ENCODE data around the gene NLGN1. TPM values are rescaled to one million over a fixed set of nuclear protein-coding genes. Genes with fewer than 3 reads are reported as not detected.

The NLGN1 gene
- total RNA-seq, 1 experiment from 2014 or later: 5.2 TPM

GRCh38 chr3:174193604-174194003 lies 796.1 kb downstream of the NLGN1 start:
- no peak overlapping the region for H3K4ac ChIP-seq (ENCODE audit: low read depth, low read length)
- H3K79me1 ChIP-seq (ENCODE audit: insufficient read depth, low read depth, low read length, poor library complexity, severe bottlenecking): no peaks in the 10 kb centered on the region
- H4K5ac ChIP-seq (ENCODE audit: insufficient read length, low read depth, low read length): no peak overlapping the region
- H3K56ac ChIP-seq (ENCODE audit: insufficient read length, low read depth, low read length): no peak overlapping the region
- no peaks in the 10 kb centered on the region for H3K79me2 ChIP-seq (ENCODE audit: insufficient read depth, low read length)
- H2BK5ac ChIP-seq (ENCODE audit: insufficient read length, low read length): no peak overlapping the region
- no peak overlapping the region for H2BK120ac ChIP-seq (ENCODE audit: low read depth, low read length, poor library complexity, severe bottlenecking)
- Mint-ChIP-seq H3K9me3 (no peaks in the 10 kb centered on the region), H3K36me3 (ENCODE audit: insufficient read depth in 1 of 3, low read depth in 3 of 3) (no peaks in the 10 kb centered on the region), H3K27ac (no peak overlapping the region), H3K4me3 (no peak overlapping the region), H3K4me1 (peaks cover 5 to 10% of the 10 kb centered on the region in 2 experiments), H3K27me3 (ENCODE audit: low read depth) (no peaks in the 10 kb centered on the region)
- no peak overlapping the region for H3K14ac ChIP-seq (ENCODE audit: insufficient read depth, low read length)
- H2AK5ac ChIP-seq (ENCODE audit: insufficient read length, low read length): no peak overlapping the region
- no peaks in the 10 kb centered on the region for H3K27me3 ChIP-seq (ENCODE audit: insufficient read depth, low read length)
- H3K4me1 ChIP-seq (ENCODE audit: insufficient read depth, low read length): no peaks in the 10 kb centered on the region
- H3K9ac ChIP-seq (ENCODE audit: extremely low read depth, insufficient read length, low read length): no peak overlapping the region
- H3T11ph ChIP-seq (ENCODE audit: low read length): no peak overlapping the region
- H3K27ac ChIP-seq (ENCODE audit: insufficient read length, low read depth, low read length): no peak overlapping the region
- no peaks in the 10 kb centered on the region for H3K23me2 ChIP-seq (ENCODE audit: insufficient read length, low read depth, low read length, poor library complexity, severe bottlenecking)
- no peak overlapping the region for H4K8ac ChIP-seq (replicated peaks; ENCODE audit: insufficient read length, low read depth, low read length)
- H3K4me2 ChIP-seq (ENCODE audit: insufficient read depth, insufficient read length, low read length): no peak overlapping the region
- H3K9me3 ChIP-seq (ENCODE audit: control insufficient read depth, low read depth, low read length): no peaks in the 10 kb centered on the region
- no peak overlapping the region for H3K23ac ChIP-seq (ENCODE audit: insufficient read length, low read depth, low read length)
- H2BK20ac ChIP-seq (ENCODE audit: low read depth, low read length, poor library complexity, severe bottlenecking): no peak overlapping the region
- H2AFZ ChIP-seq (ENCODE audit: low read length): no peak overlapping the region
- no peak overlapping the region for H2BK12ac ChIP-seq (ENCODE audit: insufficient read length, low read depth, low read length)
- no peak for DNase-seq
- H4K91ac ChIP-seq (ENCODE audit: insufficient read length, low read depth, low read length): no peak overlapping the region
- H3K18ac ChIP-seq (ENCODE audit: insufficient read length, low read depth, low read length): no peak overlapping the region
- no peaks in the 10 kb centered on the region for H4K20me1 ChIP-seq (ENCODE audit: control insufficient read depth, insufficient read depth, insufficient read length)
- no peak overlapping the region for H2BK15ac ChIP-seq (ENCODE audit: low read depth, low read length)
- TF ChIP-seq CTCF (conservative IDR thresholded peaks at IDR 0.05): no peak

Measured in H9 (cell line).